Coronary artery (tissue), 2 donors: ENCODE data around the gene STK32B.

Experiments
- DNase-seq: peaks from one replicate; pipeline ENCODE4 v3.0.0-alpha.2; 2017; ENCODE audit warnings: low spot score
- H3K27ac ChIP-seq, 2 donors: fragments of 200-600 bp; sonication (generic); one replicate each; pipeline ENCODE4 v1.5.1; 2016 to 2019
- H3K4me3 ChIP-seq: fragments of 200-600 bp; sonication (generic); 2 replicates; pipeline ENCODE4 v1.5.1; 2016; ENCODE audit warnings: mild to moderate bottlenecking, moderate library complexity
- TF ChIP-seq, protein P1 (sequence below): fragments of 200-600 bp; sonication (generic); IDR thresholded peaks from one replicate; pipeline ENCODE4 v1.5.1; 2019; ENCODE audit warnings: antibody characterized with exemption

STK32B gene

DNA sequence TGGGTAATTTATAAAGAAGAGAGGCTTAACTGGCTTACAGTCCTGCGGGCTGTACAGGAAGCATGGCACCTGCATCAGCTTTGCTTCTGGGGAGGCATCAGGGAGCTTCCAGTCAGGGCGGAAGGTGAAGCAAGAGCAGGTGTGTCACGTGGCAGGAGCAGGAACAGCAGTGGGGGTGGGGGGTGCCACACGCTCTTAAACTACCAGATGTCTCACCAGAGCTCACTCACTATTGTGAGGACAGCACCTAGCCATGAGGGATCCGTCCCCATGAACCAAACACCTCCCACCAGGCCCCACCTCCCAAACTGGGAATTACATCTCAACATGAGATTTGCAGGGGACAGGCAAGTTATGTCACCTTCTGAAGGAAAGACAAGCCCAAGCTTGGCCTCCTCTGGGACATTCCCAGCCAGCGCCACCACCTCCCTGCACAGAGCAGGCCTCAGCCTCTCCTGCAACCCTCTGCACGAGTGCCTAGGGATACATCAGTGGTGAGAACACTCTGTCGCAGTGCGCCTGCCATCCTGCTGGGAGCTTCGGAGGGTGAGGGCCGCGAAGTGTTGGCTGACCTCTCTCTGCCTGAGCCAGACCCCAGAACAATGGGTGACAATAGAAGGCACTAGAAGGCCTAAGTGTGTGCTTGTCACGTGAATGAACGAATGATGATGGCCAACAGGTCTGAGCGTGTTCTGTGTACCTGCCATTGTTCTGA lies 412.8 kb downstream of the STK32B start:
- Histone ChIP-seq H3K27ac (no peak overlapping the region), H3K4me3 (no peak overlapping the region)
- no peak for DNase-seq
- TF ChIP-seq, protein P1, sequence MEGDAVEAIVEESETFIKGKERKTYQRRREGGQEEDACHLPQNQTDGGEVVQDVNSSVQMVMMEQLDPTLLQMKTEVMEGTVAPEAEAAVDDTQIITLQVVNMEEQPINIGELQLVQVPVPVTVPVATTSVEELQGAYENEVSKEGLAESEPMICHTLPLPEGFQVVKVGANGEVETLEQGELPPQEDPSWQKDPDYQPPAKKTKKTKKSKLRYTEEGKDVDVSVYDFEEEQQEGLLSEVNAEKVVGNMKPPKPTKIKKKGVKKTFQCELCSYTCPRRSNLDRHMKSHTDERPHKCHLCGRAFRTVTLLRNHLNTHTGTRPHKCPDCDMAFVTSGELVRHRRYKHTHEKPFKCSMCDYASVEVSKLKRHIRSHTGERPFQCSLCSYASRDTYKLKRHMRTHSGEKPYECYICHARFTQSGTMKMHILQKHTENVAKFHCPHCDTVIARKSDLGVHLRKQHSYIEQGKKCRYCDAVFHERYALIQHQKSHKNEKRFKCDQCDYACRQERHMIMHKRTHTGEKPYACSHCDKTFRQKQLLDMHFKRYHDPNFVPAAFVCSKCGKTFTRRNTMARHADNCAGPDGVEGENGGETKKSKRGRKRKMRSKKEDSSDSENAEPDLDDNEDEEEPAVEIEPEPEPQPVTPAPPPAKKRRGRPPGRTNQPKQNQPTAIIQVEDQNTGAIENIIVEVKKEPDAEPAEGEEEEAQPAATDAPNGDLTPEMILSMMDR = no peak

DNA sequence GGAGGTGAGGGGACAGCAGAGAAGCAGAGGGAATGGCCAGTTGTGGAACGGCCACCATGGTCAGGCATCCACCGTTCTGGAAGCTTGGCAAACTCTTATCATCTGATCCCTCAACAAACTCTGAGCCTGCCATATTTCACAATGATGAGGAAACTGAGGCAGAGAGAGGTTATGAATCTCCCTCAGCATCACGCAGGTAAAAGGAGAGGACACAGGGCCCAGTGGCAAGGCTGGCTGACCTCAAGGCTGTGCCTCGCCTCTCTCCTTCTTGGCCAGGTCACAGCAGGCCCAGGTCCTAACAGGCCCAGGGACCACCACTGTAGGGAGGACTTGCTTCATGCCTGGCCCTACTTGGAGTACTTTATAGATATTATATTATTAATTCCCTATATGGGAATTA lies 414.2 kb downstream of the STK32B start:
- TF ChIP-seq, protein P1 = no peak
- no peak overlapping the region for H3K4me3 ChIP-seq
- no peak for DNase-seq
- no peak overlapping the region for H3K27ac ChIP-seq

DNA sequence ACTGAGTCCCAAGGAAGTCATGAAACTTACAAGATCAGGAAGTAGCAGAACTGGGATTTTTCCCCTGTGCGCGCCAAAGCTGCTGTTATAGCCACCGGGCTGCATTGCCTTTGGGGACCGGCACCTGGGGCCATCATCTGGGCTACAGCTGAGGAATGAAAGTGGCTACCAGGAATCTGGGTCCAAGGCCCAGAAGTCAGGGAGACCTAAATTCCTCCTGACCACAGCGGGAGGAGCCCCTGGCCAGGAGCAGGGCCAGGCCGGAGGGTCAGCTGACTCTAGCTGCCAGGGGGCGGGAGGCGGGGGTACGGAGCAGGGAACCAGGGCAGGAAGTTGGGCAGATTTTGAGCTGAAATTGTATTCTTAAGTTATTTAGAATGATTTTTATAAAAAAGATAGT lies 414.7 kb downstream of the STK32B start:
- no peak overlapping the region for H3K27ac ChIP-seq
- TF ChIP-seq, protein P1 = no peak
- no peak for DNase-seq
- no peak overlapping the region for H3K4me3 ChIP-seq

DNA sequence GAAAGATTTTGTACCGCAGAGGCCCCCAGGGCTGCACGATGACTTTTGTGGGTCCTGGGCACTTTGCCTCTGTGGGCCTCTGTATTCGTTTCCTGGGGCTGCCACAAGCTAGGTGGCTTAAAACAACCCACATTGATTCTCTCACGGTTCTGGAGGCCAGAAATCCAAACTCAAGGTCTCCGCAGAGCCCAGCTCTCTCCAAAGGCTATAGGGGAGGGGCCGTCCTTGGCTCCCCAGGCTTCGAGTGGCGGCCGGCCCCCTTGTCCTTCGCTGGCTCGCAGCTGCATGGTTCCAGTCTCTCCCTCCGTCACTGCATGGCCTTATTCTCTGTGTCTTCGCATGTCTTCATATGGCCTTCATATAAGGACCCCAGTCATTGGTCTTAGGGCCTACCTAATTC lies 415.8 kb downstream of the STK32B start:
- H3K27ac ChIP-seq = no peak overlapping the region
- TF ChIP-seq, protein P1 = no peak
- DNase-seq = no peak
- H3K4me3 ChIP-seq = no peak overlapping the region

DNA sequence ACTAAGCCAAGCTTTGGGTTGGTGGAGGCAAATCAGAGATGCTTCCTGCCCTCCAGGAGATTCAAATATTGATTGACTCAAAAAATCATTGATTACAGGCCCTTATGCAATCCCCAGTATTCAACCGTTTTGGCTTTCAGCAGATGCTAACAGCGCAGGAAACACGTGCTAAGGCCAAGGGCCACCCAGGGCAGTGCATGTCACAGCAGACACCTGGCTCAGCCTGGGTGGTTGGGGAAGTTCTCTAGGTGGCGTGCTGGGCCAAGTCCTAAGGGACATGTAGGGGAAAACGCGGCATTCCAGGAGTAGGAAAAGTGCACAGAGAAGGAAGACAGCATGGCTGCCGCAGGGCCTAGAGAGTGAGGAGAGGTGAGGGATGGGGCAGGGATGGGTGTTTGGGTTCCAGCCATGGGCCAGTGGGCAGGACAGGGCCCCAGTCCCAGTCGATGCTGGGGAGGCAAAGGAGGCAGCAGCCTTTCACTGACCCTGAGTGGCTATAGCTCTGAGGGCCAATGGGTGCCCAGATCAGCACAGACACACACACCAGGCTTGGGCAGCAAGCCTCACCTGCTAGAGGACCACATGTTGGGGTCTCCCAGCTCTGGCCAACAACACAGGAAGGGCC lies 418.0 kb downstream of the STK32B start:
- no peak overlapping the region for H3K27ac ChIP-seq
- no peak overlapping the region for H3K4me3 ChIP-seq
- TF ChIP-seq, protein P1 = no peak
- no peak for DNase-seq

DNA sequence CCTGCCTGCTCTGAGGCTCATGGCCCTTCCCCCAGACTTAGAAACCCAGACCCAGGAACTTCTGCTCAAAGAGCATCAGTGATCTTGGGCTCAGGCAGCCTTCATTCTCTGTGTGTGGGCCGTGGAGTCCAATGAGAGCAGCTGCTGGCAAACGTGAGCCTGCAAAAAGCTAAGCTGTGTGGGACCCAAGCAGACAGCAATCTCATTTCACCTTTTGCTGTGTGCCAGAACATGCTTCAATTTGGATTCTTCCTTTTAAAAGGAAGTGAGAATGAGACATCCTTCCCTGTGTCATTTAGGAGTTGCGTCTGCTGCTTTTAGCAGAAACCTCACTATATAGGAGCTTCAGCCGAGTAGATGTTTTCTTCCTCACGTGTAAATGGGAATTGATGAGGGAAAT lies 418.6 kb downstream of the STK32B start:
- TF ChIP-seq, protein P1 = no peak
- H3K27ac ChIP-seq = no peak overlapping the region
- DNase-seq = no peak
- H3K4me3 ChIP-seq = no peak overlapping the region
